Astrocyte (in vitro differentiated cells and primary cell): ENCODE data around the gene SLC12A3.

Experiments used
- EZH2 ChIP-seq: IDR thresholded peaks from 2 replicates; pipeline ENCODE4 v1.6.1; 2012; ENCODE audit warnings: mild to moderate bottlenecking, low read length, inconsistent platforms; ENCODE audit not compliant: insufficient read depth
- TF ChIP-seq, protein P1 (sequence below): IDR thresholded peaks from 2 replicates; pipeline ENCODE4 v1.5.1; 2011; ENCODE audit warnings: low read depth, mild to moderate bottlenecking, inconsistent platforms, low read length, moderate library complexity; ENCODE audit not compliant: insufficient read depth

DNA sequence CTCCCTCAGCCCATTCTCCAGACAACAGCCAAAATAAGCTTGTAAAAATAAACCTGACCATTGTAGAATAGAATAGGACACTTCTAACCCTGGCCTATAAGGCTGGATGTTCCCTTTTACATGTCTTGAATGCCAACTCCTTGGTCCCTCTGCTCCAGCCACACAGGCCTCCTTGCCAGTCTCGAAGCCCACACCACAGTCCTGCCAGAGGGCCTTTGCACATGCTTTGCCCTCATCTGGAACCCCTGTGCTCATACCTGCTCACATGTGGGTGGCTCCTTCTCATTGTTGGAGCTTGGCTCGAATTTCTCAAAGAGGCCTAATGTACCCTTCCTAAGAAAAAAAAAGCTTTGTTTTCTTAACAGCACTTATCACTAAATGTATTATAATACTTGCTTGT is 5.4 kb upstream of the SLC12A3 start:
- TF ChIP-seq, protein P1, sequence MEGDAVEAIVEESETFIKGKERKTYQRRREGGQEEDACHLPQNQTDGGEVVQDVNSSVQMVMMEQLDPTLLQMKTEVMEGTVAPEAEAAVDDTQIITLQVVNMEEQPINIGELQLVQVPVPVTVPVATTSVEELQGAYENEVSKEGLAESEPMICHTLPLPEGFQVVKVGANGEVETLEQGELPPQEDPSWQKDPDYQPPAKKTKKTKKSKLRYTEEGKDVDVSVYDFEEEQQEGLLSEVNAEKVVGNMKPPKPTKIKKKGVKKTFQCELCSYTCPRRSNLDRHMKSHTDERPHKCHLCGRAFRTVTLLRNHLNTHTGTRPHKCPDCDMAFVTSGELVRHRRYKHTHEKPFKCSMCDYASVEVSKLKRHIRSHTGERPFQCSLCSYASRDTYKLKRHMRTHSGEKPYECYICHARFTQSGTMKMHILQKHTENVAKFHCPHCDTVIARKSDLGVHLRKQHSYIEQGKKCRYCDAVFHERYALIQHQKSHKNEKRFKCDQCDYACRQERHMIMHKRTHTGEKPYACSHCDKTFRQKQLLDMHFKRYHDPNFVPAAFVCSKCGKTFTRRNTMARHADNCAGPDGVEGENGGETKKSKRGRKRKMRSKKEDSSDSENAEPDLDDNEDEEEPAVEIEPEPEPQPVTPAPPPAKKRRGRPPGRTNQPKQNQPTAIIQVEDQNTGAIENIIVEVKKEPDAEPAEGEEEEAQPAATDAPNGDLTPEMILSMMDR = no peak
- no peak for TF ChIP-seq EZH2
